ENCODE measurements around the gene AOC1. TPM values are rescaled to one million over a fixed set of nuclear protein-coding genes. Genes with fewer than 3 reads are reported as not detected.

AOC1 gene
- total RNA-seq, 1 donor = not detected

- H3K36me3 ChIP-seq (ENCODE audit: insufficient read depth, low read length) = no peaks in the 10 kb centered on the region
- TF ChIP-seq CTCF (IDR thresholded peaks at IDR 0.05; ENCODE audit: extremely low read depth, low read depth, low read length) = no peak
- no peak for DNase-seq (ENCODE audit: insufficient read length, low spot score, missing footprints)
- no peaks in the 10 kb centered on the region for H3K9me3 ChIP-seq (ENCODE audit: low read depth, low read length)
- H3K27me3 ChIP-seq (ENCODE audit: insufficient read depth, low read length) = no peaks in the 10 kb centered on the region
- H4K20me1 ChIP-seq (ENCODE audit: insufficient read depth, low read length) = no peaks in the 10 kb centered on the region
- no peak overlapping the region for H3K4me3 ChIP-seq (ENCODE audit: insufficient read depth, low read length)
- no peaks in the 10 kb centered on the region for H3K4me1 ChIP-seq (ENCODE audit: insufficient read depth, low read length)
- no peaks in the 10 kb centered on the region for H3K79me2 ChIP-seq (ENCODE audit: insufficient read depth, low read length)
- no peak overlapping the region for H3K27ac ChIP-seq (ENCODE audit: low read depth, low read length)
- H2AFZ ChIP-seq (ENCODE audit: low read length) = no peak overlapping the region
- H3K4me2 ChIP-seq (ENCODE audit: insufficient read depth, low read length) = no peak overlapping the region
Observed at GRCh38 chr7:150871601-150872000, 19.3 kb downstream of the AOC1 start.

- DNase-seq (ENCODE audit: insufficient read length, low spot score, missing footprints) = no peak
- no peak overlapping the region for H2AFZ ChIP-seq (ENCODE audit: low read length)
- H4K20me1 ChIP-seq (ENCODE audit: insufficient read depth, low read length) = no peaks in the 10 kb centered on the region
- no peaks in the 10 kb centered on the region for H3K36me3 ChIP-seq (ENCODE audit: insufficient read depth, low read length)
- H3K79me2 ChIP-seq (ENCODE audit: insufficient read depth, low read length) = no peaks in the 10 kb centered on the region
- H3K27me3 ChIP-seq (ENCODE audit: insufficient read depth, low read length) = no peaks in the 10 kb centered on the region
- no peaks in the 10 kb centered on the region for H3K4me1 ChIP-seq (ENCODE audit: insufficient read depth, low read length)
- no peak overlapping the region for H3K27ac ChIP-seq (ENCODE audit: low read depth, low read length)
- H3K4me3 ChIP-seq (ENCODE audit: insufficient read depth, low read length) = no peak overlapping the region
- no peak for TF ChIP-seq CTCF (IDR thresholded peaks at IDR 0.05; ENCODE audit: extremely low read depth, low read depth, low read length)
- H3K4me2 ChIP-seq (ENCODE audit: insufficient read depth, low read length) = no peak overlapping the region
- H3K9me3 ChIP-seq (ENCODE audit: low read depth, low read length) = no peaks in the 10 kb centered on the region
Observed at GRCh38 chr7:150874401-150875198, 22.3 kb downstream of the AOC1 start.

- no peaks in the 10 kb centered on the region for H3K36me3 ChIP-seq (ENCODE audit: insufficient read depth, low read length)
- no peak for TF ChIP-seq CTCF (IDR thresholded peaks at IDR 0.05; ENCODE audit: extremely low read depth, low read depth, low read length)
Observed at GRCh38 chr7:150875791-150876190, 23.5 kb downstream of the AOC1 start.

GRCh38 chr7:150876817-150877526 is 24.7 kb downstream of the AOC1 start:
- no peak overlapping the region for H3K4me3 ChIP-seq (ENCODE audit: insufficient read depth, low read length)
- H3K9me3 ChIP-seq (ENCODE audit: low read depth, low read length) = no peaks in the 10 kb centered on the region
- no peaks in the 10 kb centered on the region for H3K79me2 ChIP-seq (ENCODE audit: insufficient read depth, low read length)
- H3K36me3 ChIP-seq (ENCODE audit: insufficient read depth, low read length) = no peaks in the 10 kb centered on the region
- H3K4me1 ChIP-seq (ENCODE audit: insufficient read depth, low read length) = no peaks in the 10 kb centered on the region
- H3K27ac ChIP-seq (ENCODE audit: low read depth, low read length) = no peak overlapping the region
- peak; percentile 55 for TF ChIP-seq CTCF (IDR thresholded peaks at IDR 0.05; ENCODE audit: extremely low read depth, low read depth, low read length)
- H3K4me2 ChIP-seq (ENCODE audit: insufficient read depth, low read length) = no peak overlapping the region
- H3K27me3 ChIP-seq (ENCODE audit: insufficient read depth, low read length) = no peaks in the 10 kb centered on the region
- no peaks in the 10 kb centered on the region for H4K20me1 ChIP-seq (ENCODE audit: insufficient read depth, low read length)
- peak overlapping the region; percentile 21 for H2AFZ ChIP-seq (ENCODE audit: low read length)
- DNase-seq (ENCODE audit: insufficient read length, low spot score, missing footprints) = peak; percentile 78

More at GRCh38 chr7:150875791-150876190, 23.5 kb downstream of the AOC1 start:
- no peaks in the 10 kb centered on the region for H3K9me3 ChIP-seq (ENCODE audit: low read depth, low read length)
- no peaks in the 10 kb centered on the region for H3K79me2 ChIP-seq (ENCODE audit: insufficient read depth, low read length)
- no peaks in the 10 kb centered on the region for H4K20me1 ChIP-seq (ENCODE audit: insufficient read depth, low read length)
- no peaks in the 10 kb centered on the region for H3K27me3 ChIP-seq (ENCODE audit: insufficient read depth, low read length)
- no peak overlapping the region for H3K27ac ChIP-seq (ENCODE audit: low read depth, low read length)
- H3K4me1 ChIP-seq (ENCODE audit: insufficient read depth, low read length) = no peaks in the 10 kb centered on the region
- no peak overlapping the region for H3K4me3 ChIP-seq (ENCODE audit: insufficient read depth, low read length)
- no peak for DNase-seq (ENCODE audit: insufficient read length, low spot score, missing footprints)
- no peak overlapping the region for H2AFZ ChIP-seq (ENCODE audit: low read length)
- no peak overlapping the region for H3K4me2 ChIP-seq (ENCODE audit: insufficient read depth, low read length)

All from osteoblast (primary cell).